Glomerular visceral epithelial cell (primary cell): ENCODE measurements around the gene TIMM50.
"Not testable (repeated sequence)": the region's sequence is repeated elsewhere in the genome, so short reads cannot be mapped to it uniquely, and the experiment has no call there.

Experiments
- DNase-seq: peaks from one replicate; pipeline ENCODE4 v3.0.0-alpha.2; 2016; ENCODE audit errors: extremely low spot score

Gene TIMM50

GRCh38 chr19:39480337-39481228 is at the start of gene TIMM50:
TSS of gene TIMM50 (plus strand) at chr19:39480838. CDS start at chr19:39480854, 16 bp downstream.
- DNase-seq: peak; percentile 95

GRCh38 chr19:39432677-39433025 is 48.0 kb upstream of the TIMM50 start:
- no peak for DNase-seq

- DNase-seq: no peak
Observed at GRCh38 chr19:39433480-39434079, 47.1 kb upstream of the TIMM50 start.

- no peak for DNase-seq
Observed at GRCh38 chr19:39434123-39435076, 46.2 kb upstream of the TIMM50 start.

GRCh38 chr19:39435499-39436349 is 44.9 kb upstream of the TIMM50 start, which contains the start of gene RPS16:
TSS of gene RPS16 (minus strand) at chr19:39435949. CDS start at chr19:39435895, 54 bp downstream.
- DNase-seq: peak; percentile 99

GRCh38 chr19:39436350-39436716 is 44.3 kb upstream of the TIMM50 start:
- DNase-seq: no peak

- peak; percentile 70 for DNase-seq
Observed at GRCh38 chr19:39438270-39438934, 42.2 kb upstream of the TIMM50 start.

- DNase-seq: peak; percentile 25
Observed at GRCh38 chr19:39444598-39445195, 35.9 kb upstream of the TIMM50 start.

GRCh38 chr19:39445196-39446111 is 35.2 kb upstream of the TIMM50 start, which contains the start of gene SUPT5H:
TSS of gene SUPT5H (plus strand) at chr19:39445582. CDS start at chr19:39445891, 309 bp downstream.
- DNase-seq: peak; percentile 98

- DNase-seq: no peak
Observed at GRCh38 chr19:39446365-39447084, 34.1 kb upstream of the TIMM50 start.

- peak; percentile 72 for DNase-seq
Observed at GRCh38 chr19:39448271-39448670, 32.4 kb upstream of the TIMM50 start.

- DNase-seq: no peak
Observed at GRCh38 chr19:39449116-39449797, 31.4 kb upstream of the TIMM50 start.

- DNase-seq: not testable (repeated sequence)
Observed at GRCh38 chr19:39451257-39451656, 29.4 kb upstream of the TIMM50 start.

- no peak for DNase-seq
Observed at GRCh38 chr19:39463403-39463802, 17.2 kb upstream of the TIMM50 start.

- DNase-seq: no peak
Observed at GRCh38 chr19:39465956-39466747, 14.5 kb upstream of the TIMM50 start.

GRCh38 chr19:39467941-39468340 is 12.7 kb upstream of the TIMM50 start:
- DNase-seq: no peak

GRCh38 chr19:39469036-39469435 is 11.6 kb upstream of the TIMM50 start:
- DNase-seq: no peak
